ENCODE measurements around the gene ZC3H10. TPM values are rescaled to one million over a fixed set of nuclear protein-coding genes. Genes with fewer than 3 reads are reported as not detected.

Gene ZC3H10
- total and polyA plus RNA-seq, 2 of the 13 experiments (the other 11 are each of a cell fraction or from before 2014, with no cell fraction given), result 0.70 to 2.3 TPM

- TF ChIP-seq ZNF251 (CRISPR knock-in tag; IDR thresholded peaks at IDR 0.05) (no peak), ZNF713 (CRISPR knock-in tag; IDR thresholded peaks at IDR 0.05) (no peak), MZF1 (CRISPR knock-in tag; IDR thresholded peaks at IDR 0.05; ENCODE audit: borderline replicate concordance) (no peak), ZNF841 (CRISPR knock-in tag; IDR thresholded peaks at IDR 0.05; ENCODE audit: borderline replicate concordance) (no peak), ZNF83 (CRISPR knock-in tag; IDR thresholded peaks at IDR 0.05; ENCODE audit: borderline replicate concordance) (no peak), JARID2 (CRISPR knock-in tag; IDR thresholded peaks at IDR 0.05; ENCODE audit: insufficient replicate concordance) (no peak), NR2C2 (CRISPR knock-in tag; IDR thresholded peaks at IDR 0.05; ENCODE audit: borderline replicate concordance) (peak; percentile 99), MXI1 (IDR thresholded peaks at IDR 0.05; ENCODE audit: borderline replicate concordance, low read depth, low read length) (peak; percentile 100), SNAI1 (CRISPR knock-in tag; IDR thresholded peaks at IDR 0.05; ENCODE audit: borderline replicate concordance) (no peak), ZNF546 (CRISPR knock-in tag; conservative IDR thresholded peaks at IDR 0.05) (no peak), HNF4A (CRISPR knock-in tag; IDR thresholded peaks at IDR 0.05) (0 out of 2 replicates have a peak, but pooled peaks have one; percentile 15), ZNF337 (CRISPR knock-in tag; IDR thresholded peaks at IDR 0.05; ENCODE audit: borderline replicate concordance, low read depth) (no peak), GPN1 (CRISPR knock-in tag; IDR thresholded peaks at IDR 0.05; ENCODE audit: borderline replicate concordance) (no peak), ZNF224 (CRISPR knock-in tag; IDR thresholded peaks at IDR 0.05) (peak; percentile 71; the same call in 1 of the 2 replicates), RELA (CRISPR knock-in tag; IDR thresholded peaks at IDR 0.05) (no peak), ZBTB21 (CRISPR knock-in tag; IDR thresholded peaks at IDR 0.05) (peak; percentile 88), HDAC2 (CRISPR knock-in tag; IDR thresholded peaks at IDR 0.05) (peak; percentile 90; the same call in 1 of the 2 replicates), CTCF (CRISPR knock-in tag; IDR thresholded peaks at IDR 0.05) (peak; percentile 91), KDM5A (IDR thresholded peaks at IDR 0.05; ENCODE audit: borderline replicate concordance, low read length) (no peak), ZKSCAN8 (CRISPR knock-in tag; IDR thresholded peaks at IDR 0.05; ENCODE audit: borderline replicate concordance) (0 out of 2 replicates have a peak, but pooled peaks have one; percentile 55), ZNF292 (CRISPR knock-in tag; IDR thresholded peaks at IDR 0.05; ENCODE audit: borderline replicate concordance, low read depth) (no peak), SKIL (CRISPR knock-in tag; IDR thresholded peaks at IDR 0.05; ENCODE audit: borderline replicate concordance) (0 out of 2 replicates have a peak, but pooled peaks have one; percentile 44), NKX3-1 (CRISPR knock-in tag; IDR thresholded peaks at IDR 0.05) (no peak), FOSL2 (CRISPR knock-in tag; IDR thresholded peaks at IDR 0.05) (peak; percentile 65), ZSCAN5A (CRISPR knock-in tag; IDR thresholded peaks at IDR 0.05; ENCODE audit: borderline replicate concordance) (peak; percentile 76; the same call in 1 of the 2 replicates)
Measured at GRCh38 chr12:56117778-56118687, at the start of gene ZC3H10 (continued).

All from HepG2 (cell line).